ENCODE data around the gene BRI3BP.

BRI3BP gene

GRCh38 chr12:124952295-124952694 is 41.1 kb upstream of the BRI3BP start:
- no peak overlapping the region for H3K27ac ChIP-seq (replicated peaks)
- DNase-seq (ENCODE audit: low read depth in 1 of 2, low spot score in 1 of 2): no peak
- H3K27me3 ChIP-seq (ENCODE audit: insufficient read depth, poor library complexity, severe bottlenecking): no peaks in the 10 kb centered on the region
- TF ChIP-seq GABPA (IDR thresholded peaks at IDR 0.05; ENCODE audit: low read depth): no peak
- TF ChIP-seq POLR2AphosphoS5 (IDR thresholded peaks at IDR 0.05; ENCODE audit: low read depth): no peak
- TF ChIP-seq SPI1 (IDR thresholded peaks at IDR 0.05; ENCODE audit: borderline replicate concordance, low read depth): no peak
- TF ChIP-seq, protein P1, sequence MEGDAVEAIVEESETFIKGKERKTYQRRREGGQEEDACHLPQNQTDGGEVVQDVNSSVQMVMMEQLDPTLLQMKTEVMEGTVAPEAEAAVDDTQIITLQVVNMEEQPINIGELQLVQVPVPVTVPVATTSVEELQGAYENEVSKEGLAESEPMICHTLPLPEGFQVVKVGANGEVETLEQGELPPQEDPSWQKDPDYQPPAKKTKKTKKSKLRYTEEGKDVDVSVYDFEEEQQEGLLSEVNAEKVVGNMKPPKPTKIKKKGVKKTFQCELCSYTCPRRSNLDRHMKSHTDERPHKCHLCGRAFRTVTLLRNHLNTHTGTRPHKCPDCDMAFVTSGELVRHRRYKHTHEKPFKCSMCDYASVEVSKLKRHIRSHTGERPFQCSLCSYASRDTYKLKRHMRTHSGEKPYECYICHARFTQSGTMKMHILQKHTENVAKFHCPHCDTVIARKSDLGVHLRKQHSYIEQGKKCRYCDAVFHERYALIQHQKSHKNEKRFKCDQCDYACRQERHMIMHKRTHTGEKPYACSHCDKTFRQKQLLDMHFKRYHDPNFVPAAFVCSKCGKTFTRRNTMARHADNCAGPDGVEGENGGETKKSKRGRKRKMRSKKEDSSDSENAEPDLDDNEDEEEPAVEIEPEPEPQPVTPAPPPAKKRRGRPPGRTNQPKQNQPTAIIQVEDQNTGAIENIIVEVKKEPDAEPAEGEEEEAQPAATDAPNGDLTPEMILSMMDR (IDR thresholded peaks at IDR 0.05; ENCODE audit: insufficient read depth, low read length): no peak
- TF ChIP-seq REST (IDR thresholded peaks at IDR 0.05; ENCODE audit: insufficient replicate concordance, low read depth): no peak
- H3K4me3 ChIP-seq (replicated peaks; ENCODE audit: insufficient read depth, low read length): no peak overlapping the region

DNA sequence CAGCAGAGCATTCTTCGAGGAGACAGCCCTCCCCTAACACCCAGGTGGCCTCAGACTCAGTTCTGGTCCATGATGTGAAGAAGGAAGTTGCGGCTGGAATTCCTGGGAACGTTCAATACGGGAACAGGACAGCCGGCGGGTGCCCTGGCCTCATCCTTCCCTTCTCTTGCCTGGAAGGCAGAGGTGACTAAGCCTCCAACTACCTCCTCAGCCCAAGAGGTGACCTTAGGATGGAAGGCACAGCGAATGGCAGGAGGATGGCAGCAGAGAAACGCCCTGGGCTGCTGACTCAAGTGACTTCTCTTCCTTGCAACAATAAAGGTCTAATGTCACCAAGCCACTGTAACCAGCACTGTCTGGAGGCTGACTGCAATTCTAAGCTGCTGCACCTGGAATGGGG is 40.6 kb upstream of the BRI3BP start:
- TF ChIP-seq, protein P1 (IDR thresholded peaks at IDR 0.05; ENCODE audit: insufficient read depth, low read length): no peak
- TF ChIP-seq GABPA (IDR thresholded peaks at IDR 0.05; ENCODE audit: low read depth) (no peak), SPI1 (IDR thresholded peaks at IDR 0.05; ENCODE audit: borderline replicate concordance, low read depth) (no peak), REST (IDR thresholded peaks at IDR 0.05; ENCODE audit: insufficient replicate concordance, low read depth) (no peak), POLR2AphosphoS5 (IDR thresholded peaks at IDR 0.05; ENCODE audit: low read depth) (no peak)
- Histone ChIP-seq H3K27me3 (ENCODE audit: insufficient read depth, poor library complexity, severe bottlenecking) (no peaks in the 10 kb centered on the region), H3K4me3 (replicated peaks; ENCODE audit: insufficient read depth, low read length) (no peak overlapping the region), H3K27ac (replicated peaks) (no peak overlapping the region)
- DNase-seq (ENCODE audit: low read depth in 1 of 2, low spot score in 1 of 2): no peak

- TF ChIP-seq POLR2AphosphoS5 (IDR thresholded peaks at IDR 0.05; ENCODE audit: low read depth): no peak
- TF ChIP-seq GABPA (IDR thresholded peaks at IDR 0.05; ENCODE audit: low read depth): no peak
- TF ChIP-seq REST (IDR thresholded peaks at IDR 0.05; ENCODE audit: insufficient replicate concordance, low read depth): no peak
- TF ChIP-seq, protein P1 (IDR thresholded peaks at IDR 0.05; ENCODE audit: insufficient read depth, low read length): no peak
- TF ChIP-seq SPI1 (IDR thresholded peaks at IDR 0.05; ENCODE audit: borderline replicate concordance, low read depth): no peak
- Histone ChIP-seq H3K27me3 (ENCODE audit: insufficient read depth, poor library complexity, severe bottlenecking) (no peaks in the 10 kb centered on the region), H3K4me3 (replicated peaks; ENCODE audit: insufficient read depth, low read length) (no peak overlapping the region), H3K27ac (replicated peaks) (no peak overlapping the region)
- DNase-seq (ENCODE audit: low read depth in 1 of 2, low spot score in 1 of 2): no peak
Measured at GRCh38 chr12:124953689-124954405, 39.6 kb upstream of the BRI3BP start.

Data from HL-60 (cell line).